ENCODE measurements around the gene TTC21A.
A peak's percentile ranks its signal among the peaks of the same experiment; 100 is the strongest.

Gene TTC21A

GRCh38 chr3:39180183-39180545, 72.7 kb downstream of the TTC21A start:
- peaks cover 17% of the 10 kb centered on the region for H3K27me3 ChIP-seq (ENCODE audit: control insufficient read depth, insufficient read depth, low read length)
- H3K4me3 ChIP-seq (ENCODE audit: low read length) = peak overlapping the region; percentile 55
- H3K4me1 ChIP-seq (ENCODE audit: control insufficient read depth, low read depth, low read length) = peaks cover 15% of the 10 kb centered on the region
- H3K27ac ChIP-seq (ENCODE audit: low read length) = no peak overlapping the region
- no peak overlapping the region for H3K9ac ChIP-seq (ENCODE audit: low read length)
- no peaks in the 10 kb centered on the region for H3K9me3 ChIP-seq (ENCODE audit: control insufficient read depth, low read depth, low read length)
- H3K36me3 ChIP-seq (ENCODE audit: control insufficient read depth, low read depth, low read length) = no peaks in the 10 kb centered on the region

- H3K27ac ChIP-seq (ENCODE audit: low read length) = no peak overlapping the region
Observed at GRCh38 chr3:39180546-39181346, 73.3 kb downstream of the TTC21A start.

GRCh38 chr3:39181408-39182335, 74.2 kb downstream of the TTC21A start:
- no peak overlapping the region for H3K27ac ChIP-seq (ENCODE audit: low read length)
- no peak overlapping the region for H3K9ac ChIP-seq (ENCODE audit: low read length)
- no peaks in the 10 kb centered on the region for H3K9me3 ChIP-seq (ENCODE audit: control insufficient read depth, low read depth, low read length)
- H3K36me3 ChIP-seq (ENCODE audit: control insufficient read depth, low read depth, low read length) = no peaks in the 10 kb centered on the region
- H3K4me3 ChIP-seq (ENCODE audit: low read length) = peak overlapping the region; percentile 55
- peaks cover 15% of the 10 kb centered on the region for H3K4me1 ChIP-seq (ENCODE audit: control insufficient read depth, low read depth, low read length)
- H3K27me3 ChIP-seq (ENCODE audit: control insufficient read depth, insufficient read depth, low read length) = peaks cover 17% of the 10 kb centered on the region

More at GRCh38 chr3:39180546-39181346, 73.3 kb downstream of the TTC21A start:
- Histone ChIP-seq H3K9me3 (ENCODE audit: control insufficient read depth, low read depth, low read length) (no peaks in the 10 kb centered on the region), H3K4me3 (ENCODE audit: low read length) (peak overlapping the region; percentile 55), H3K9ac (ENCODE audit: low read length) (no peak overlapping the region), H3K36me3 (ENCODE audit: control insufficient read depth, low read depth, low read length) (no peaks in the 10 kb centered on the region), H3K4me1 (ENCODE audit: control insufficient read depth, low read depth, low read length) (peaks cover 15% of the 10 kb centered on the region), H3K27me3 (ENCODE audit: control insufficient read depth, insufficient read depth, low read length) (peaks cover 17% of the 10 kb centered on the region)

GRCh38 chr3:39183211-39184080, 76.0 kb downstream of the TTC21A start:
- Histone ChIP-seq H3K27ac (ENCODE audit: low read length) (no peak overlapping the region), H3K4me3 (ENCODE audit: low read length) (no peak overlapping the region), H3K36me3 (ENCODE audit: control insufficient read depth, low read depth, low read length) (no peaks in the 10 kb centered on the region), H3K9ac (ENCODE audit: low read length) (no peak overlapping the region), H3K4me1 (ENCODE audit: control insufficient read depth, low read depth, low read length) (peaks cover 9% of the 10 kb centered on the region), H3K27me3 (ENCODE audit: control insufficient read depth, insufficient read depth, low read length) (peaks cover 17% of the 10 kb centered on the region), H3K9me3 (ENCODE audit: control insufficient read depth, low read depth, low read length) (no peaks in the 10 kb centered on the region)

GRCh38 chr3:39184081-39184967, 76.8 kb downstream of the TTC21A start:
- Histone ChIP-seq H3K27me3 (ENCODE audit: control insufficient read depth, insufficient read depth, low read length) (peaks cover 12% of the 10 kb centered on the region), H3K27ac (ENCODE audit: low read length) (no peak overlapping the region), H3K4me1 (ENCODE audit: control insufficient read depth, low read depth, low read length) (peaks cover 6% of the 10 kb centered on the region), H3K4me3 (ENCODE audit: low read length) (no peak overlapping the region), H3K9me3 (ENCODE audit: control insufficient read depth, low read depth, low read length) (no peaks in the 10 kb centered on the region), H3K36me3 (ENCODE audit: control insufficient read depth, low read depth, low read length) (no peaks in the 10 kb centered on the region), H3K9ac (ENCODE audit: low read length) (no peak overlapping the region)

GRCh38 chr3:39184968-39185285, 77.4 kb downstream of the TTC21A start:
- no peak overlapping the region for H3K4me3 ChIP-seq (ENCODE audit: low read length)
- no peak overlapping the region for H3K9ac ChIP-seq (ENCODE audit: low read length)
- H3K27ac ChIP-seq (ENCODE audit: low read length) = no peak overlapping the region
- H3K27me3 ChIP-seq (ENCODE audit: control insufficient read depth, insufficient read depth, low read length) = peaks cover 6% of the 10 kb centered on the region
- H3K4me1 ChIP-seq (ENCODE audit: control insufficient read depth, low read depth, low read length) = peaks cover 6% of the 10 kb centered on the region
- no peaks in the 10 kb centered on the region for H3K36me3 ChIP-seq (ENCODE audit: control insufficient read depth, low read depth, low read length)
- H3K9me3 ChIP-seq (ENCODE audit: control insufficient read depth, low read depth, low read length) = no peaks in the 10 kb centered on the region

- Histone ChIP-seq H3K9ac (ENCODE audit: low read length) (no peak overlapping the region), H3K27ac (ENCODE audit: low read length) (no peak overlapping the region), H3K9me3 (ENCODE audit: control insufficient read depth, low read depth, low read length) (no peaks in the 10 kb centered on the region), H3K36me3 (ENCODE audit: control insufficient read depth, low read depth, low read length) (no peaks in the 10 kb centered on the region), H3K4me1 (ENCODE audit: control insufficient read depth, low read depth, low read length) (peaks cover 1% of the 10 kb centered on the region), H3K4me3 (ENCODE audit: low read length) (no peak overlapping the region), H3K27me3 (ENCODE audit: control insufficient read depth, insufficient read depth, low read length) (peaks cover 1% of the 10 kb centered on the region)
Observed at GRCh38 chr3:39185326-39185958, 78.0 kb downstream of the TTC21A start.

- no peaks in the 10 kb centered on the region for H3K36me3 ChIP-seq (ENCODE audit: control insufficient read depth, low read depth, low read length)
- no peak overlapping the region for H3K27ac ChIP-seq (ENCODE audit: low read length)
- no peak overlapping the region for H3K9ac ChIP-seq (ENCODE audit: low read length)
- no peaks in the 10 kb centered on the region for H3K27me3 ChIP-seq (ENCODE audit: control insufficient read depth, insufficient read depth, low read length)
- H3K4me1 ChIP-seq (ENCODE audit: control insufficient read depth, low read depth, low read length) = no peaks in the 10 kb centered on the region
- no peak overlapping the region for H3K4me3 ChIP-seq (ENCODE audit: low read length)
- no peaks in the 10 kb centered on the region for H3K9me3 ChIP-seq (ENCODE audit: control insufficient read depth, low read depth, low read length)
Observed at GRCh38 chr3:39185959-39186691, 78.6 kb downstream of the TTC21A start.

- Histone ChIP-seq H3K27me3 (ENCODE audit: control insufficient read depth, insufficient read depth, low read length) (no peaks in the 10 kb centered on the region), H3K36me3 (ENCODE audit: control insufficient read depth, low read depth, low read length) (no peaks in the 10 kb centered on the region), H3K4me1 (ENCODE audit: control insufficient read depth, low read depth, low read length) (no peaks in the 10 kb centered on the region), H3K9me3 (ENCODE audit: control insufficient read depth, low read depth, low read length) (no peaks in the 10 kb centered on the region), H3K27ac (ENCODE audit: low read length) (no peak overlapping the region), H3K4me3 (ENCODE audit: low read length) (no peak overlapping the region), H3K9ac (ENCODE audit: low read length) (no peak overlapping the region)
Observed at GRCh38 chr3:39186692-39187151, 79.2 kb downstream of the TTC21A start.
